GM18499 (cell line): ENCODE results near the gene RNF43.

Source experiments
- ATAC-seq: cut with Tn5 transposase; IDR thresholded peaks from one replicate; pipeline ENCODE4 v1.9.1; 2021; ENCODE audit warnings: moderate number of reproducible peaks; ENCODE audit not compliant: insufficient read depth, unreplicated experiment

Gene RNF43

GRCh38 chr17:58383892-58384462 lies 33.4 kb downstream of the RNF43 start:
- ATAC-seq = no peak

GRCh38 chr17:58382872-58383242 lies 34.5 kb downstream of the RNF43 start:
- ATAC-seq = no peak

GRCh38 chr17:58382108-58382871 lies 35.0 kb downstream of the RNF43 start:
- no peak for ATAC-seq

GRCh38 chr17:58381124-58382035 lies 36.0 kb downstream of the RNF43 start:
- no peak for ATAC-seq

GRCh38 chr17:58380207-58381123 lies 36.9 kb downstream of the RNF43 start:
- no peak for ATAC-seq

GRCh38 chr17:58379511-58379824 lies 37.9 kb downstream of the RNF43 start:
- ATAC-seq = no peak

- ATAC-seq = no peak
These were observed 38.4 kb downstream of the RNF43 start for GRCh38 chr17:58378733-58379510.

- no peak for ATAC-seq
These were observed 39.7 kb downstream of the RNF43 start for GRCh38 chr17:58377661-58378060.

- ATAC-seq = no peak
These were observed 40.2 kb downstream of the RNF43 start for GRCh38 chr17:58377093-58377601.

GRCh38 chr17:58376472-58377000 lies 40.8 kb downstream of the RNF43 start:
- ATAC-seq = no peak

GRCh38 chr17:58375811-58376210 lies 41.5 kb downstream of the RNF43 start:
- ATAC-seq = no peak

GRCh38 chr17:58375256-58375655 lies 42.1 kb downstream of the RNF43 start:
- no peak for ATAC-seq

- no peak for ATAC-seq
These were observed 43.4 kb downstream of the RNF43 start for GRCh38 chr17:58373923-58374322.

- ATAC-seq = no peak
These were observed 44.3 kb downstream of the RNF43 start for GRCh38 chr17:58373003-58373402.

- ATAC-seq = no peak
These were observed 45.9 kb downstream of the RNF43 start for GRCh38 chr17:58371300-58371950.

GRCh38 chr17:58370716-58371115 lies 46.6 kb downstream of the RNF43 start:
- ATAC-seq = no peak

GRCh38 chr17:58370309-58370708 lies 47.0 kb downstream of the RNF43 start:
- no peak for ATAC-seq

GRCh38 chr17:58369214-58370031 lies 47.9 kb downstream of the RNF43 start:
- ATAC-seq = no peak
